ACHN (cell line): Measurements from ENCODE around the gene FLACC1.
"Not testable (repeated sequence)": the region's sequence is repeated elsewhere in the genome, so short reads cannot be mapped to it uniquely, and the experiment has no call there.

ENCODE experiments used
- DNase-seq: peaks from one replicate; pipeline ENCODE4 v3.0.0-alpha.2; 2015
- in situ Hi-C: cut with HindIII; loops from 2 replicates; pipeline ENCODE4 v1.10.0; 2017; ENCODE audit warnings: low sequenced_read_pairs, low pct_ligation_motif_present, low pct_unique_long_range_greater_than_20kb

FLACC1 gene

DNA sequence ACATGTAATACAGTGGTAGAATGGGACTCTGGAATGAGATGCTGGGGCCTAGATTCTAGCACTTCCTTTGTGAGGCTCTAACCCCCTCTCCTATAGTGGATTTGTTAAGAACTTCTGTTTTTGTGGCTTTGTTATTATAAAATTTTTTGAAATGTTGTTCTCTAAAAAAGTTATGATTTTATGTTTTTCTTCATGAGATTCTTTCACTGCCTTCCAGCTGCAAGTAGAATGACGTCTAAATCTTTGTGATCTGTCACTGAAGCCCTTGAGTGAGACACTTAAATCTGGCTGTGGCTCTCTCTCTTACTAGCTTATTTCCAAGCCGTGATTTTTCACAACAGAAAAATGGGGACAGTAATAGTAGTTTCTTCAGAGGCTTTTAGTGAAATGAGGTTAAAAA, 95.2 kb downstream of the FLACC1 start:
- in situ Hi-C loops: no loop called here
- DNase-seq: no peak

- DNase-seq: no peak
- in situ Hi-C loops: no loop called here
Observed at GRCh38 chr2:201261471-201261870, 95.7 kb downstream of the FLACC1 start.

- in situ Hi-C loops: no loop called here
- DNase-seq: peak; percentile 72
Observed at GRCh38 chr2:201260302-201260800, 96.8 kb downstream of the FLACC1 start, which contains the start of gene CASP8. TSS of gene CASP8 (plus strand) at chr2:201260536. CDS start at chr2:201266487, 5,951 bp downstream.

- in situ Hi-C loops: no loop called here
- no peak for DNase-seq
Observed at GRCh38 chr2:201258666-201259615, 98.2 kb downstream of the FLACC1 start.

GRCh38 chr2:201257956-201258665, 99.0 kb downstream of the FLACC1 start:
- in situ Hi-C loops: no loop called here
- DNase-seq: peak; percentile 89

GRCh38 chr2:201257381-201257955, 99.7 kb downstream of the FLACC1 start:
- in situ Hi-C loops: no loop called here
- no peak for DNase-seq

DNA sequence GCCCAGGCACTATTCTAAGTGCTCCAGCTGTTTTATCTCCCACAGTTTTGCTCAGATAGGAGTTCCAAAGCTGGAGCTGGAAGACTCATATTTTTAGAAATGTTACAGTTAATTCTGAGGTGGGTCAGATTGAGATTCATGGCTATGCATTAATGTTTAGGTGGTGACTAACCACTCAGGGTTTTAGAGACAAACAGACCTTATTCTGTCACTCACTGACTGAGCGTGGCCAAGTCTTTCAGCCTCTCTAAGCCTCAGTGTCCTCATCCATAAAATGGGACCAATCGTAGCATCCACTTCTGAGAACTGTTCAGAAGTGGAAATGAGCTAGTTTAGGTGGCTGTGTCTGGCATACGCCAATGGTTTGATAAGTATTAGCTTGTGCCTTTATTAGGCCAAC, 101.1 kb downstream of the FLACC1 start:
- no peak for DNase-seq
- in situ Hi-C loops: no loop called here

- in situ Hi-C loops: no loop called here
- no peak for DNase-seq
Observed at GRCh38 chr2:201255408-201256033, 101.6 kb downstream of the FLACC1 start.

DNA sequence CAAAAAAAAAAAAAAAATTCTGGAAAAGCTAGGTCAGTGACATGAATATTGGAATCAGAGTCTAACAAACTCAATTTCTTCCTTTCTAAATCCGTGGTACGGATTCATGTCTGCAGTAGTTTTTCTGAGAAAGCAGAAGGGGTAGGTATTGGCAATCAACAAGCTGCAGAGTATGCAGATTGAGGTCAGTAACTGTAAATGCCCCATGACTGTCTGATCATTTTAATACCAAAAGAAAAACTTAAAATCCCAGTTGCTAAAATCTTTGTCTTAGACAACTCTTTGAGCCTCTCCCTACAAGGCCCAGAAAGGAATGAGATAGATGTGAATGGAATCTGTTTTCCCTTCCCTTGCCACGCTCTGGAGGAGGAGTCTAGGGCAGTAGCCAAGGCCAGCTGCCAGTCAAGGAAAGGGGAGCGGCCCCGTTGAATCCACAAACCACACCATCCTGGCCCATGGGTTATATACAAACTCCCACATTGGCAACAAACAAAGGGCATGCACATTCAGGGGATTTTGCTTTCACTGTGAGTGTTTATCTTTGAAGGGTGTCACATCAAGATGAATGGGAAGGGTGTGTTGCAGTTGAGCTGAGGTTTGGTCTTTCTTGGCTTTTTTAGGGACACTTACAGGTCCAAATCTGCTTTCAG, 102.9 kb downstream of the FLACC1 start:
- DNase-seq: no peak
- in situ Hi-C loops: no loop called here

DNA sequence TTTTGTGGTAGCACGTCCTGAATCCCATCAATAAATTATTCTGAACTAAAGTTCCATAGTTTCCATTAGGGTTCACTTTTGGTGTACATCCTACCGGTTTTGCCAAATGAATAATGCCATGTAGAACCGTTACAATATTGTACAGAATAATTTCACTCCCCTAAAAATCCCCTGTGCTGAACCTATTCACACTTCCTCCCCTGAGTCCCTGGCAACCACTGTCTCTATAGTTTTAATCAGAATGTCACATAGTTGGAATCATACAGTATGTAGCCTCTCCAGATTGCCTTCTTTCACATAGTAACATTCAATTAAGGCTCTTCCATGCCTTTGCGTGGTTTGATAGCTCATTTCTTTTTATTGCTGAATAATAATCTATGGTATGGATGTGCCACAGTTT, 106.4 kb downstream of the FLACC1 start:
- in situ Hi-C loops: no loop called here

GRCh38 chr2:201249889-201250288, 107.3 kb downstream of the FLACC1 start:
- in situ Hi-C loops: no loop called here

More for the DNA sequence above, 106.4 kb downstream of the FLACC1 start:
- no peak for DNase-seq

GRCh38 chr2:201248288-201248844, 108.8 kb downstream of the FLACC1 start:
- DNase-seq: no peak
- in situ Hi-C loops: no loop called here

More at GRCh38 chr2:201249889-201250288, 107.3 kb downstream of the FLACC1 start:
- DNase-seq: no peak

GRCh38 chr2:201246280-201246679, 110.9 kb downstream of the FLACC1 start:
- in situ Hi-C loops: no loop called here
- no peak for DNase-seq

DNA sequence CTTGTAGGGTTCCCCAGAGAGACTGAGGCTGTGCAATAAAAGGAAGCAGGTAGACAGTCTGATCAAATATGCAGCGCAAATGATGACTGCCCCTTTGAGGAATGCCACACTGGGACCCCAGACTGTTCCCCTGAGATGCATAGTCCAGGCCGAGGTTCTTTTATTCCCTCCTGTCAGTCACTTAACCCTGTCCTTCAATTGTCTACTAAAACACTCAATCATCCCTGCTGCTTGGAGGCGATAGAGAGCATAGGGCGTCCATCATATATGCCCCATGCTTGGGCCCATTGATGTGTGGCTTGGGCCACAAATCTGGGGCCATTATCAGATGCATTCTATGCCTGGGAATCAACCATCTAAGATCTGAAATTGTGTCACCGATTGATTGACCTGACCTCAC, 112.3 kb downstream of the FLACC1 start:
- no peak for DNase-seq
- in situ Hi-C loops: no loop called here

GRCh38 chr2:201242571-201243277, 114.4 kb downstream of the FLACC1 start:
- no peak for DNase-seq
- in situ Hi-C loops: no loop called here

GRCh38 chr2:201239167-201239935, 117.8 kb downstream of the FLACC1 start:
- in situ Hi-C loops: not testable (repeated sequence)

More at GRCh38 chr2:201239167-201239935, 117.8 kb downstream of the FLACC1 start:
- not testable (repeated sequence) for DNase-seq
